Heart left ventricle (tissue), 16 donors: ENCODE results near the gene MRPL37. TPM values are rescaled to one million over a fixed set of nuclear protein-coding genes. Genes with fewer than 3 reads are reported as not detected.
"Not testable (repeated sequence)": the region's sequence is repeated elsewhere in the genome, so short reads cannot be mapped to it uniquely, and the experiment has no call there.

Source experiments
- ATAC-seq, 4 donors: fragments of 200-7000 bp; cut with Tn5 transposase; one replicate each; pipeline ENCODE4 v1.9.1; 2020 to 2022; ENCODE audit warnings: moderate library complexity in 4 of 4, mild to moderate bottlenecking in 3 of 4, moderate number of reproducible peaks in 1 of 4
- DNase-seq, 5 donors: peaks; one replicate each; pipeline ENCODE4 v3.0.0-alpha.2; 2020
- H3K27ac ChIP-seq, 12 donors: fragments of 200-600 bp; sonication (generic) in 4 of 12; one replicate each; pipeline versions ENCODE4 v1.5.0 to v1.8.0; 2016 to 2022; ENCODE audit warnings: mild to moderate bottlenecking in 2 of 12
- H3K27me3 ChIP-seq, 9 donors: fragments of 200-600 bp; sonication (generic) in 2 of 9; one replicate each; pipeline versions ENCODE4 v1.5.1 to v1.8.0; 2016 to 2022; ENCODE audit warnings: mild to moderate bottlenecking in 3 of 9
- H3K36me3 ChIP-seq, 9 donors: fragments of 200-600 bp; sonication (generic) in 2 of 9; one replicate each; pipeline versions ENCODE4 v1.5.0 to v1.8.0; 2018 to 2022; ENCODE audit warnings: mild to moderate bottlenecking in 2 of 9
- H3K4me1 ChIP-seq, 12 donors: fragments of 200-600 bp; sonication (generic) in 4 of 12; one replicate each; pipeline versions ENCODE4 v1.5.0 to v1.8.0; 2016 to 2022; ENCODE audit warnings: mild to moderate bottlenecking in 3 of 12
- H3K4me3 ChIP-seq, 12 donors: fragments of 200-600 bp; sonication (generic) in 4 of 12; one replicate each; pipeline versions ENCODE4 v1.5.0 to v1.8.0; 2017 to 2022; ENCODE audit warnings: mild to moderate bottlenecking in 9 of 12, moderate library complexity in 4 of 12
- H3K9me3 ChIP-seq, 12 donors: fragments of 200-600 bp; sonication (generic) in 4 of 12; one replicate each; pipeline versions ENCODE4 v1.5.0 to v1.8.0; 2016 to 2022; ENCODE audit warnings: mild to moderate bottlenecking in 1 of 12
- CTCF ChIP-seq, 12 donors: fragments of 200-600 bp; sonication (generic) in 4 of 12; IDR thresholded peaks; one replicate each; pipeline versions ENCODE4 v1.5.0 to v1.8.0; 2018 to 2022; ENCODE audit warnings: antibody characterized with exemption in 12 of 12, mild to moderate bottlenecking in 5 of 12
- POLR2A ChIP-seq, 2 donors: fragments of 450-650 bp; IDR thresholded peaks; one replicate each; pipeline ENCODE4 v1.6.1; 2017; ENCODE audit warnings: antibody characterized with exemption in 2 of 2, mild to moderate bottlenecking in 2 of 2, moderate library complexity in 2 of 2
- WGBS, 4 donors: extraction: QIAGEN DNeasy Blood & Tissue Kit in 2 of 4; methylation state at CpG; one replicate each; pipeline versions ENCODE4 v1.1.5 to v1.1.7; 2013 to 2018; 5-methylcytosine and 5-hydroxymethylcytosine counted together
- intact Hi-C, 10 donors: fragments of 100-400 bp; cut with DNase I; formaldehyde crosslinking; loops; one replicate each; pipeline versions ENCODE4 v1.11.1 to v1.14.2; 2022
- polyA plus RNA-seq, 2 donors: library from polyadenylated mRNA; stranded (reverse); fragments of 200-250 nt; gene quantifications; one replicate each; pipeline ENCODE4 v1.2.3, GENCODE V29; 2013
- total RNA-seq, 9 donors: library from RNA; depleted of rRNA in 2 of 9; stranded (reverse); fragments of >200 nt in 2 of 9; fragmentation: NEBNext Ultra II Directional in 3 of 9; extraction: Animal tissue kit (Norgen Biotek cat#: 25700) in 3 of 9; gene quantifications; one replicate each; pipeline versions ENCODE4 v1.1.0 to v1.2.4, GENCODE V29; 2016 to 2023
- donor health status: ischemic (EF 13 %, LVEDD 7.1; RV severe dilation, severe dysfunction).
- donor health status: healthy with polysubstance abuse.
- donor health status: DM: no; HTN: yes; CAD: no.
- donor health status: DM: no; HTN: no; CAD: no.
- donor health status: ischemic (EF 25% LVEDD 6.9; RV normal size, moderate dysfunction).
- donor health status: ischemic (EF 25% LVEDD 5.7; RV mildly dilated, moderate dysfunction).
- donor health status: healthy.
- donor health status: DM: yes; HTN: yes; CAD: no.
- donor health status: ischemic (EF 35%, LVEDD 5.7; RV mildly dilated, moderate dysfunction).
- donor health status: nonischemic (EF 11% LVEDD 7.7; RV severe dilation, severe dysfunction).
- donor health status: DM: yes; HTN: yes; CAD: no.
- donor health status: PGD.
- donor health status: ischemic (EF 29% LVEDD 5.4; RV normal size, mild dysfunction).
- donor health status: nonischemic (EF 23%, LVEDD 6.1; RV moderate dilation, normal function).

Gene MRPL37
- total and polyA plus RNA-seq, 11 donors = 46.7 to 122 (median 84.6) TPM

DNA sequence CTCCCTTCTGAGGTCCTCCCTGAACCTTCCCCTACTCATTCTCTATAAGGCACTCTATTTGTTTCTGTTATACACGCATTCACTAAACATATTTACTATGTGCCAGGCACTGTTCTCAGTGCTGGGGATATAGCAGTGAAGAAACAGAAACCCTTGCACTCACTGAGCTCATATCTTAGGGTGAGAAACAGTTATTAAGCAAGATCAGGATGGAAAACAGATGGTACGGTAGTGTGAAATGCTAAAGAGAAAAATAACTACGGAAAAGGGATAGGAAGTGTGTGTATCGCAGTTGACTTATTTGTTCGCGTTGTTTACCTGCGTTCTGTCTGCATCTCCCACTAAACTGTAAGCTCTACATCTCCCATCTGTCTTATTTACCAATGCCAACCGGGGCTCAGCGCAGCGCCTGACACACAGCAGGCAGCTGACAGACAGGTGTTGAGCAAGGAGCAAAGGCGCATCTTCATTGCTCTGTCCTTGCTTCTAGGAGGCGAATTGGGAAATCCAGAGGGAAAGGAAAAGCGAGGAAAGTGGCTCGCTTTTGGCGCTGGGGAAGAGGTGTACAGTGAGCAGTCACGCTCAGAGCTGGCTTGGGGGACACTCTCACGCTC, 709 bp upstream of the MRPL37 start:
- DNase-seq (no peak), ATAC-seq (no peak)
- peaks cover 0 to 30% (median 19%) of the 10 kb centered on the region in 12 donors for H3K4me1 ChIP-seq
- H3K27ac ChIP-seq = peak overlapping the region in 9 of 12 donors; percentile 35 to 91 (median 74)
- 20 to 27% (median 23%) methylated on average over 17 of the region's 17 CpGs for WGBS, 4 donors
- H3K4me3 ChIP-seq = peak overlapping the region; percentile 62 to 96 (median 84)
- H3K36me3 ChIP-seq = peaks cover 0 to 35% (median 25%) of the 10 kb centered on the region in 9 donors
- TF ChIP-seq POLR2A (IDR thresholded peaks at IDR 0.05) (no peak), CTCF (IDR thresholded peaks at IDR 0.05) (no peak)
- H3K27me3 ChIP-seq = no peaks in the 10 kb centered on the region
- intact Hi-C loops = loop anchor here in 2 of 10 donors (10.0 kb wide), 1 partner anchor 206 kb away; the partner anchor contains the start of gene SSBP3 (in 2 of the 2)
- no peaks in the 10 kb centered on the region for H3K9me3 ChIP-seq

GRCh38 chr1:54200519-54200997, 591 bp downstream of the MRPL37 start:
- Histone ChIP-seq H3K9me3 (no peaks in the 10 kb centered on the region), H3K27me3 (no peaks in the 10 kb centered on the region)
- intact Hi-C loops = loop anchor here in 9 of 10 donors (2.0 to 10.0 kb wide), 7 partner anchors 126 to 294 kb away; partner anchors contain the start of gene SSBP3 (in 5 of the 9)

GRCh38 chr1:54204199-54204598, 4.2 kb downstream of the MRPL37 start:
- H3K4me3 ChIP-seq = no peak overlapping the region
- no peaks in the 10 kb centered on the region for H3K27me3 ChIP-seq
- WGBS, 4 donors = 70 to 79% (median 75%) methylated on average over 7 of the region's 7 CpGs
- DNase-seq (no peak), ATAC-seq (no peak)
- intact Hi-C loops = loop anchor here in 8 of 10 donors (5.0 to 10.0 kb wide), 6 partner anchors 129 to 291 kb away; partner anchors contain the start of gene SSBP3 (in 4 of the 8)
- H3K36me3 ChIP-seq = peaks cover 0 to 65% (median 52%) of the 10 kb centered on the region in 9 donors
- no peak overlapping the region for H3K27ac ChIP-seq
- TF ChIP-seq CTCF (IDR thresholded peaks at IDR 0.05) (no peak), POLR2A (IDR thresholded peaks at IDR 0.05) (no peak)
- H3K9me3 ChIP-seq = no peaks in the 10 kb centered on the region
- peaks cover 0 to 24% (median 15%) of the 10 kb centered on the region in 12 donors for H3K4me1 ChIP-seq

More at GRCh38 chr1:54200519-54200997, 591 bp downstream of the MRPL37 start:
- H3K27ac ChIP-seq = peak overlapping the region; percentile 6 to 91 (median 72)
- TF ChIP-seq POLR2A (IDR thresholded peaks at IDR 0.05) (no peak), CTCF (IDR thresholded peaks at IDR 0.05) (no peak)
- 0 to 8% (median 2%) methylated on average over 2 to 15 of the region's 15 CpGs for WGBS, 4 donors
- peaks cover 0 to 36% (median 25%) of the 10 kb centered on the region in 9 donors for H3K36me3 ChIP-seq
- peak overlapping the region; percentile 62 to 96 (median 84) for H3K4me3 ChIP-seq
- DNase-seq (no peak), ATAC-seq (peak in 1 of 4 donors; percentile 5)
- H3K4me1 ChIP-seq = peaks cover 0 to 30% (median 19%) of the 10 kb centered on the region in 12 donors

- WGBS, 4 donors = 0 to 81% (median 51%) methylated on average over 1 of the region's 1 CpG
- intact Hi-C loops = loop anchor here in 5 of 10 donors (10.0 kb wide), 4 partner anchors 132 to 288 kb away; partner anchors contain the start of gene SSBP3 (in 1 of the 5)
Observed at GRCh38 chr1:54207287-54207686, 7.3 kb downstream of the MRPL37 start.

DNA sequence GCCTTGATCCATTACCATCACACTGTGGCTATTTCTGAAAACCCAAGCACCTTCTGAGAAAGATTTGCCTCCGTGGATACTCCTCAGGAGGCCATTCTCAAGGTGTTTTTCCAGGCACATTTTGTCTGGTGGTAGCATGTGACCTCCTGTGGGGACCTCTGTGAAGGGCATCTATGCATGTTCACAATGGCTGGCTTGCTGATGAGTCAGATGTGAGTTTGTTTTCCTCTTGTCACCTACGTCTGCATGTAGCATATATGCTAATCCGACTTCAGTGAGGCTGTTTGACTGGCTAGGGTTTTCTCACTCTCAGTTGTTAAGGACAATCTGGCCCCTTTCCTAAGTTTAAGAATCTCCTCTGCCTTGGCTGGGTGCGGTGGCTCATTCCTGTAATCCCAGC, 7.9 kb downstream of the MRPL37 start:
- not testable (repeated sequence) for H3K4me3 ChIP-seq, H3K9me3 ChIP-seq, H3K27ac ChIP-seq, H3K4me1 ChIP-seq, H3K27me3 ChIP-seq, ATAC-seq, DNase-seq
- peaks cover 3 to 94% (median 85%) of the 10 kb centered on the region in 9 donors for H3K36me3 ChIP-seq
- WGBS, 4 donors = 59 to 79% (median 68%) methylated on average over 4 of the region's 4 CpGs
- intact Hi-C loops = loop anchor here in 5 of 10 donors (10.0 kb wide), 4 partner anchors 133 to 287 kb away; partner anchors contain the start of gene SSBP3 (in 1 of the 5)

More at GRCh38 chr1:54207287-54207686, 7.3 kb downstream of the MRPL37 start:
- Histone ChIP-seq H3K4me3 (no peak overlapping the region), H3K27me3 (no peaks in the 10 kb centered on the region), H3K36me3 (peaks cover 3 to 94% (median 83%) of the 10 kb centered on the region in 9 donors), H3K4me1 (peaks cover 0 to 3% (median 0%) of the 10 kb centered on the region in 12 donors), H3K27ac (no peak overlapping the region), H3K9me3 (no peaks in the 10 kb centered on the region)
- no peak for DNase-seq
- no peak for ATAC-seq
- TF ChIP-seq CTCF (IDR thresholded peaks at IDR 0.05) = no peak
- no peak for TF ChIP-seq POLR2A (IDR thresholded peaks at IDR 0.05)
